ENCODE results near the gene CDKN1C.

Gene CDKN1C

GRCh38 chr11:2885678-2886081 lies at the start of gene CDKN1C:
Gene CDKN1C (minus strand): TSS chr11:2885775. CDS start chr11:2885456, 319 bp downstream.
- peak within 1 kb of the TSS; percentile 86 to 97 for H3K27ac ChIP-seq
- H3K4me3 ChIP-seq: peak within 1 kb of the TSS; percentile 99
- TF ChIP-seq CTCF (IDR thresholded peaks at IDR 0.05): no peak
- DNase-seq (ENCODE audit: low spot score): peak; percentile 93

GRCh38 chr11:2934611-2935239 lies 49.1 kb upstream of the CDKN1C start:
- no peak for TF ChIP-seq CTCF (IDR thresholded peaks at IDR 0.05)
- no peak for DNase-seq (ENCODE audit: low spot score)
- Histone ChIP-seq H3K27ac (no peak overlapping the region), H3K4me3 (no peak overlapping the region)

GRCh38 chr11:2934021-2934550 lies 48.5 kb upstream of the CDKN1C start:
- no peak for DNase-seq (ENCODE audit: low spot score)
- TF ChIP-seq CTCF (IDR thresholded peaks at IDR 0.05): no peak
- H3K27ac ChIP-seq: peak overlapping the region in 1 of 2 donors; percentile 57
- no peak overlapping the region for H3K4me3 ChIP-seq

GRCh38 chr11:2933375-2934020 lies 47.9 kb upstream of the CDKN1C start:
- peak overlapping the region in 1 of 2 donors; percentile 57 for H3K27ac ChIP-seq
- peak; percentile 90 for DNase-seq (ENCODE audit: low spot score)
- H3K4me3 ChIP-seq: no peak overlapping the region
- no peak for TF ChIP-seq CTCF (IDR thresholded peaks at IDR 0.05)

GRCh38 chr11:2932850-2933251 lies 47.3 kb upstream of the CDKN1C start:
- TF ChIP-seq CTCF (IDR thresholded peaks at IDR 0.05): no peak
- DNase-seq (ENCODE audit: low spot score): no peak
- no peak overlapping the region for H3K4me3 ChIP-seq

GRCh38 chr11:2931771-2932738 lies 46.5 kb upstream of the CDKN1C start:
- no peak for TF ChIP-seq CTCF (IDR thresholded peaks at IDR 0.05)
- peak overlapping the region; percentile 26 to 57 for H3K27ac ChIP-seq
- DNase-seq (ENCODE audit: low spot score): no peak
- H3K4me3 ChIP-seq: no peak overlapping the region

More at GRCh38 chr11:2932850-2933251, 47.3 kb upstream of the CDKN1C start:
- peak overlapping the region; percentile 26 to 57 for H3K27ac ChIP-seq
